Measurements from ENCODE around the gene TTC5.
"Not testable (repeated sequence)": the region's sequence is repeated elsewhere in the genome, so short reads cannot be mapped to it uniquely, and the experiment has no call there.

TTC5 gene

DNA sequence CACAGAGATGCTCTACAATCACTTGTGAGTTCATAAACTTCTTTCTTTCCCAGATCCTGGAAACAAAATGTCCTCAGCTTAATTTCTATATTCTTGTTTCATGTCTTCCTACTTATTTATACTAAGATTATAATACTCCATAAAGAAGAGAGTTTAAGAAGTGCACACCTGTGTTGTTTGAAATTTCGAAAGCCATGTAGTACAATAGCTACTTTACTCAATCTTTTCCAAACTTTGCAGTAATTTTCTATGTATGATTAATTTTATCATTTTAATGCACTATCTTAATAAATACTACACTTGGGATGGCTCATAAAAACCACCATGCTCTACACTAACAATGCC lies 300 bp upstream of the TTC5 start:
- no peak for DNase-seq (ENCODE audit: extremely low read depth in 1 of 2, low read depth in 1 of 2)

- DNase-seq (ENCODE audit: extremely low read depth in 1 of 2, low read depth in 1 of 2): no peak
Observed at GRCh38 chr14:20302042-20302755, 3.6 kb downstream of the TTC5 start.

- DNase-seq (ENCODE audit: extremely low read depth in 1 of 2, low read depth in 1 of 2): no peak
Observed at GRCh38 chr14:20295067-20295466, 10.7 kb downstream of the TTC5 start.

DNA sequence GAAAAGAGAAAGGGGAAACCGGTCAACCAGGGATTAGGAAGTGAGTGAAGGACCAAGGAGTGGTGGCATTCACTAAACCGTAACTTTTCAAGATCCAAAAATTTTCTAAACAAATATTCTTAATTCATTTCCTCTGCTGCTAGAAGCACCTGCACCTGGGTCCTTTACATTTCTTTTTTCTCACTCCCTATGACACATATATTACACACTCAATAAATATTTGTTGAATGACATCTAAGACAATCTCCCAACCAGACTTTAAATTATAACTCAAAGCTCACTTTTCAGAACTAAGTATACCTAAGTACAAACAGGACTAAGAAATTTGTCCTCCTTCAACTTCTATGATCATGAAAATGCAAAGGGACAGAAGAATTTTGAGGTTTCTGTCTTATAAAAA lies 11.1 kb downstream of the TTC5 start:
- no peak for DNase-seq (ENCODE audit: extremely low read depth in 1 of 2, low read depth in 1 of 2)

DNA sequence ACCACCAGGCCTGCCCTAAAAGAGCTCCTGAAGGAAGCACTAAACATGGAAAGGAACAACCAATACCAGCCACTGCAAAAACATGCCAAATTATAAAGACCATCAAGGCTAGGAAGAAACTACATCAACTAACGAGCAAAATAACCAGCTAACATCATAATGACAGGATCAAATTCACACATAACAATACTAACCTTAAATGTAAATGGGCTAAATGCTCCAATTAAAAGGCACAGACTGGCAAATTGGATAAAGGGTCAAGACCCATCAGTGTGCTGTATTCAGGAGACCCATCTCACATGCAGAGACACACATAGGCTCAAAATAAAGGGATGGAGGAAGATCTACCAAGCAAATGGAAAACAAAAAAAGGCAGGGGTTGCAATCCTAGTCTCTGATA lies 23.8 kb downstream of the TTC5 start:
- DNase-seq (ENCODE audit: extremely low read depth in 1 of 2, low read depth in 1 of 2): not testable (repeated sequence)

GRCh38 chr14:20280265-20280664 lies 25.5 kb downstream of the TTC5 start:
- DNase-seq (ENCODE audit: extremely low read depth in 1 of 2, low read depth in 1 of 2): not testable (repeated sequence)

DNA sequence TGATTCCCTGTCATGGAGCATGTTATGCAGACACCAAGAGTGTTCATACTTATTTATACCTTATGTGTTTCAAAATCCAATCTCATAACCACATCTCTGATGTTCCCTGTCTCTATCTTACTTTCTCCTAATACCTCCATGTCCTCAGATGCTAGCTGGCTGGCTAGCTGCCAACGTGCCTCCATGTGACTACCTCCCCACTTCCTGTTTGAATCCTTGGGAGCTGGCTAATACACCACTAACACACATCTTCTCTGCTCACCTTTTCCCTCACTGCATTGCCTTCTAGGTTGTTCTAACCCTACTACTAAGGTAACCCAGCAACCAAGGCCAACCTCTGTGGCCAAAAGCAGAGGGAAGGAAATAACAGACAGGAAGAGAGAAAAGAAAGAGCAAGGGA lies 27.3 kb downstream of the TTC5 start:
- no peak for DNase-seq (ENCODE audit: extremely low read depth in 1 of 2, low read depth in 1 of 2)

DNA sequence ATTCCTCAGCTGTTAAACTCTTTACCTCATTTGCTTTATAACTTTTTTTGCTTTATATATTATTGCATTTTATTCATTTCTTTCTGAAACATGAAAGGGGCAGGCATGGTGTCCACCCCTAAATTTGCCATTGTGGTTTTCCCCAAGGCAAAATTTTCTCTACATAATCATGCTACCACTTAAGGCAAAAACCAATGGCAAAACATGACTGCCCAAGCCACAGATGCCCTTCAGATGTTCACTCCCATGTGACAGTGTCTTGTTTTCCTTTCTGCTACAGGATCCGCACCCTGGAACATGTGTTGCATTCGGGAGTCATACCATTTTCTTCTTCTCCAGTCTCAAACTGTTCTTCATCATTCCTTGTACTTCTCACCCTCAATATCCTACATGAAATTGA lies 28.3 kb downstream of the TTC5 start:
- no peak for DNase-seq (ENCODE audit: extremely low read depth in 1 of 2, low read depth in 1 of 2)

GRCh38 chr14:20274062-20274461 lies 31.7 kb downstream of the TTC5 start:
- no peak for DNase-seq (ENCODE audit: extremely low read depth in 1 of 2, low read depth in 1 of 2)

- not testable (repeated sequence) for DNase-seq (ENCODE audit: extremely low read depth in 1 of 2, low read depth in 1 of 2)
Observed at GRCh38 chr14:20264361-20264760, 41.4 kb downstream of the TTC5 start.

DNA sequence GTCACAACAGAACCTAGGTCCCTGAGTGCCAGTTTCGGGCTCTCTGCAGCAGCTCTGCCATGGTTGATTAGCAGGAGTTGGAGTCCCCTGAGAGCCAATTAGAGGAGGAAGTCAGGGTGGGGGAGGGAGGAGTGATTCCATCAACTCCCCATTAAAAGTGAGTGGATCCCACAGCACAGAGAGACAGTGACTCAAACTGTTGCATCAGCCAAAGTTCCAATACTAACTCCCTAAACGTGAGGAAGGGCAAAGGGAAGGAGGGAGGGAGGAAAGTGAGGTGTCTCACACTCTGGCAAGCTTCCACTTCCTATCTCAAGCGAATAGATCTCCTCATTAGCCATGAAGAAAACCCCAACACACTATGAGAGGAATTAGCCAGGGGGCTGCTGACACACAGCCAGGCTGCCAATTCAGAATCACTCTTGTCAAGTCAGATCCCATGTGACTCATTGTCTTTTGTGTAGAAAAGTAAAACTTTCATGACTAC lies 43.1 kb downstream of the TTC5 start:
- DNase-seq (ENCODE audit: extremely low read depth in 1 of 2, low read depth in 1 of 2): no peak

- no peak for DNase-seq (ENCODE audit: extremely low read depth in 1 of 2, low read depth in 1 of 2)
Observed at GRCh38 chr14:20247646-20248246, 58.0 kb downstream of the TTC5 start.
